ENCODE data around the gene CREB3L1.

CREB3L1 gene

GRCh38 chr11:46330154-46330553, 52.7 kb downstream of the CREB3L1 start:
- H3K9me3 ChIP-seq (ENCODE audit: low read depth, low read length), result no peaks in the 10 kb centered on the region
- no peak for DNase-seq (ENCODE audit: low read depth, low spot score)
- H3K27ac ChIP-seq, result no peak overlapping the region
- TF ChIP-seq EZH2 (IDR thresholded peaks at IDR 0.05) (no peak), FOXP2 (optimal IDR thresholded peaks at IDR 0.05; ENCODE audit: control extremely low read depth, extremely low read length, insufficient read depth) (no peak), POLR2AphosphoS5 (IDR thresholded peaks at IDR 0.05; ENCODE audit: borderline replicate concordance, low read depth, low read length) (no peak)
- no peaks in the 10 kb centered on the region for H3K36me3 ChIP-seq (ENCODE audit: insufficient read depth, low read length)
- H3K4me3 ChIP-seq, result no peak overlapping the region
- H3K9ac ChIP-seq (ENCODE audit: insufficient read length), result no peak overlapping the region

- H3K4me3 ChIP-seq, result peak overlapping the region; percentile 26; the same call in 1 of the 2 replicates
- H3K9ac ChIP-seq (ENCODE audit: insufficient read length), result no peak overlapping the region
- TF ChIP-seq POLR2AphosphoS5 (IDR thresholded peaks at IDR 0.05; ENCODE audit: borderline replicate concordance, low read depth, low read length) (no peak), FOXP2 (optimal IDR thresholded peaks at IDR 0.05; ENCODE audit: control extremely low read depth, extremely low read length, insufficient read depth) (no peak), EZH2 (IDR thresholded peaks at IDR 0.05) (no peak)
- DNase-seq (ENCODE audit: low read depth, low spot score), result no peak
- H3K27ac ChIP-seq, result no peak overlapping the region
- no peaks in the 10 kb centered on the region for H3K36me3 ChIP-seq (ENCODE audit: insufficient read depth, low read length)
- no peaks in the 10 kb centered on the region for H3K9me3 ChIP-seq (ENCODE audit: low read depth, low read length)
These were observed 53.3 kb downstream of the CREB3L1 start for GRCh38 chr11:46330563-46331281.

GRCh38 chr11:46331282-46331984, 54.0 kb downstream of the CREB3L1 start:
- TF ChIP-seq EZH2 (IDR thresholded peaks at IDR 0.05), result no peak
- no peak for TF ChIP-seq FOXP2 (optimal IDR thresholded peaks at IDR 0.05; ENCODE audit: control extremely low read depth, extremely low read length, insufficient read depth)
- TF ChIP-seq POLR2AphosphoS5 (IDR thresholded peaks at IDR 0.05; ENCODE audit: borderline replicate concordance, low read depth, low read length), result no peak
- no peak for DNase-seq (ENCODE audit: low read depth, low spot score)
- Histone ChIP-seq H3K36me3 (ENCODE audit: insufficient read depth, low read length) (no peaks in the 10 kb centered on the region), H3K9ac (ENCODE audit: insufficient read length) (no peak overlapping the region), H3K27ac (no peak overlapping the region), H3K9me3 (ENCODE audit: low read depth, low read length) (no peaks in the 10 kb centered on the region), H3K4me3 (no peak overlapping the region)

GRCh38 chr11:46332093-46332567, 54.7 kb downstream of the CREB3L1 start:
- TF ChIP-seq EZH2 (IDR thresholded peaks at IDR 0.05) (no peak), FOXP2 (optimal IDR thresholded peaks at IDR 0.05; ENCODE audit: control extremely low read depth, extremely low read length, insufficient read depth) (no peak), POLR2AphosphoS5 (IDR thresholded peaks at IDR 0.05; ENCODE audit: borderline replicate concordance, low read depth, low read length) (no peak)
- Histone ChIP-seq H3K9ac (ENCODE audit: insufficient read length) (no peak overlapping the region), H3K36me3 (ENCODE audit: insufficient read depth, low read length) (no peaks in the 10 kb centered on the region), H3K9me3 (ENCODE audit: low read depth, low read length) (no peaks in the 10 kb centered on the region), H3K4me3 (no peak overlapping the region), H3K27ac (no peak overlapping the region)
- DNase-seq (ENCODE audit: low read depth, low spot score), result no peak

- H3K4me3 ChIP-seq, result no peak overlapping the region
These were observed 55.3 kb downstream of the CREB3L1 start for GRCh38 chr11:46332568-46333393.

GRCh38 chr11:46333394-46333947, 56.0 kb downstream of the CREB3L1 start:
- Histone ChIP-seq H3K36me3 (ENCODE audit: insufficient read depth, low read length) (no peaks in the 10 kb centered on the region), H3K27ac (no peak overlapping the region), H3K4me3 (no peak overlapping the region), H3K9me3 (ENCODE audit: low read depth, low read length) (no peaks in the 10 kb centered on the region), H3K9ac (ENCODE audit: insufficient read length) (no peak overlapping the region)
- no peak for TF ChIP-seq POLR2AphosphoS5 (IDR thresholded peaks at IDR 0.05; ENCODE audit: borderline replicate concordance, low read depth, low read length)
- DNase-seq (ENCODE audit: low read depth, low spot score), result no peak

More at GRCh38 chr11:46332568-46333393, 55.3 kb downstream of the CREB3L1 start:
- DNase-seq (ENCODE audit: low read depth, low spot score), result no peak
- Histone ChIP-seq H3K9me3 (ENCODE audit: low read depth, low read length) (no peaks in the 10 kb centered on the region), H3K9ac (ENCODE audit: insufficient read length) (no peak overlapping the region), H3K27ac (no peak overlapping the region), H3K36me3 (ENCODE audit: insufficient read depth, low read length) (no peaks in the 10 kb centered on the region)
- TF ChIP-seq POLR2AphosphoS5 (IDR thresholded peaks at IDR 0.05; ENCODE audit: borderline replicate concordance, low read depth, low read length), result no peak
- TF ChIP-seq EZH2 (IDR thresholded peaks at IDR 0.05), result no peak
- TF ChIP-seq FOXP2 (optimal IDR thresholded peaks at IDR 0.05; ENCODE audit: control extremely low read depth, extremely low read length, insufficient read depth), result no peak

GRCh38 chr11:46334211-46334610, 56.7 kb downstream of the CREB3L1 start:
- no peak overlapping the region for H3K27ac ChIP-seq
- H3K36me3 ChIP-seq (ENCODE audit: insufficient read depth, low read length), result no peaks in the 10 kb centered on the region
- no peak for DNase-seq (ENCODE audit: low read depth, low spot score)
- no peaks in the 10 kb centered on the region for H3K9me3 ChIP-seq (ENCODE audit: low read depth, low read length)
- H3K4me3 ChIP-seq, result no peak overlapping the region
- H3K9ac ChIP-seq (ENCODE audit: insufficient read length), result no peak overlapping the region
- TF ChIP-seq POLR2AphosphoS5 (IDR thresholded peaks at IDR 0.05; ENCODE audit: borderline replicate concordance, low read depth, low read length) (no peak), EZH2 (IDR thresholded peaks at IDR 0.05) (no peak), FOXP2 (optimal IDR thresholded peaks at IDR 0.05; ENCODE audit: control extremely low read depth, extremely low read length, insufficient read depth) (no peak)

- H3K9ac ChIP-seq (ENCODE audit: insufficient read length), result no peak overlapping the region
- H3K9me3 ChIP-seq (ENCODE audit: low read depth, low read length), result no peaks in the 10 kb centered on the region
- TF ChIP-seq FOXP2 (optimal IDR thresholded peaks at IDR 0.05; ENCODE audit: control extremely low read depth, extremely low read length, insufficient read depth) (no peak), EZH2 (IDR thresholded peaks at IDR 0.05) (no peak), POLR2AphosphoS5 (IDR thresholded peaks at IDR 0.05; ENCODE audit: borderline replicate concordance, low read depth, low read length) (no peak)
- no peak for DNase-seq (ENCODE audit: low read depth, low spot score)
- H3K4me3 ChIP-seq, result no peak overlapping the region
- no peaks in the 10 kb centered on the region for H3K36me3 ChIP-seq (ENCODE audit: insufficient read depth, low read length)
- peak overlapping the region; percentile 78 for H3K27ac ChIP-seq
These were observed 57.8 kb downstream of the CREB3L1 start for GRCh38 chr11:46335271-46335670.

Measured in SK-N-MC (cell line).